HG02943 (cell line): ENCODE data around the gene APOL6.
"Not testable (repeated sequence)": the region's sequence is repeated elsewhere in the genome, so short reads cannot be mapped to it uniquely, and the experiment has no call there.

ENCODE experiments used
- ATAC-seq: cut with Tn5 transposase; IDR thresholded peaks from one replicate; pipeline ENCODE4 v1.9.1; 2021; ENCODE audit warnings: mild to moderate bottlenecking, low read depth, moderate library complexity; ENCODE audit not compliant: unreplicated experiment

The APOL6 gene

DNA sequence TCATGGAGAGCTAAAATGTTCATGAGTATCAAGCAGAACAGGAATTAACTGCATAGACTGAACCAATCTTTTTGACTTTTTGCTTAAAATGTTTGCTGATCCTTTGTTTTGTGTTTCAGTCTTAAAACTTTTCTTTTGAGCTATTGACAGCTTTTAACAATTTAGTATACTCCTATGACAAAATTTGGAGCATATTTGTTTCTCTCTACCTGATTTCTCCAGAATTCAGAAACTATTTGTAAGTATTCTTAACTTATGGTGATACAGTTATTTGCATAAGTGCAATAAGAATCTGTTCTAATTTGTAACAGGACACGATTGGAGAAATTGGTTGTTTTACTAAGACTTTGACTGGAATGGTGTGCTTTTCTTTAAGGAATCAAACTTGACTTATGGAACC, 18.5 kb downstream of the APOL6 start:
- not testable (repeated sequence) for ATAC-seq

DNA sequence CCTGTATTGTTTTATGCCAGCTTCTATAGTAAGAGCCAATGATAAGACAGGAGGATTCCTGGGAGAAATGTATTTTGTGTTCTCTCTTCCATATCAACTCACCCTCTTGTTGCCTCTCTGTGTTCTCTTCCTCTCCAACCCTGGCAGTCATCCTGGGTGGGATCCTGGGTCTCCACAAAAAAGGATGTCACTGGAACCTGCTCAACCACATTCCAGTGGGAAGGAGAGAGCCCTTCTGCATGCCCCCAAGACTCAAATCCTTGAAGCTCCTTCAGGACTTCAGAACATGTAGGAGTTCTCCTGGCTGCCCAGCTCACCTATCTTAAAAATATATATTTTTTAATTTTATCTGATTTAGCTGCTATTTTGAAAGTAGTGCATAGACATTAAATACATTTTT, 26.1 kb downstream of the APOL6 start:
- no peak for ATAC-seq

DNA sequence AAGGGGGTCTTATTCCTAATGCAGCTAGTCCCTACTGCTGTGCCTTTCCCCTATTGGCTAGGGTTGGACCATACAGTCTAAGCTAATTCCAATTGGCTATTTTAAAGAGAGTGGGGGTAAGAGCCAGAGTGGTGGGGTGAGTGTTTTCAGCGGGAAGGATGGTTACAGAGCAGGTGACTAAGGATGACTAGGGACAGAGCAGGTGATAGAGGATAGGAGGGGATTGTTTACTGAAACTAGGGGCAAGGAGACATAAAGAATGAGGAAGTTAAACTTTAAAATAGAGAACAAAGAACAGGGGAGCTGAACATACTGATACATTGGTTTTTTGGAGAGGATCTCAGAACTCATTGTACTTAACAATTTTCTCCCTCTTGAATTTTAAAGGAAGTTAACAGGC, 27.8 kb downstream of the APOL6 start:
- ATAC-seq, result not testable (repeated sequence)

DNA sequence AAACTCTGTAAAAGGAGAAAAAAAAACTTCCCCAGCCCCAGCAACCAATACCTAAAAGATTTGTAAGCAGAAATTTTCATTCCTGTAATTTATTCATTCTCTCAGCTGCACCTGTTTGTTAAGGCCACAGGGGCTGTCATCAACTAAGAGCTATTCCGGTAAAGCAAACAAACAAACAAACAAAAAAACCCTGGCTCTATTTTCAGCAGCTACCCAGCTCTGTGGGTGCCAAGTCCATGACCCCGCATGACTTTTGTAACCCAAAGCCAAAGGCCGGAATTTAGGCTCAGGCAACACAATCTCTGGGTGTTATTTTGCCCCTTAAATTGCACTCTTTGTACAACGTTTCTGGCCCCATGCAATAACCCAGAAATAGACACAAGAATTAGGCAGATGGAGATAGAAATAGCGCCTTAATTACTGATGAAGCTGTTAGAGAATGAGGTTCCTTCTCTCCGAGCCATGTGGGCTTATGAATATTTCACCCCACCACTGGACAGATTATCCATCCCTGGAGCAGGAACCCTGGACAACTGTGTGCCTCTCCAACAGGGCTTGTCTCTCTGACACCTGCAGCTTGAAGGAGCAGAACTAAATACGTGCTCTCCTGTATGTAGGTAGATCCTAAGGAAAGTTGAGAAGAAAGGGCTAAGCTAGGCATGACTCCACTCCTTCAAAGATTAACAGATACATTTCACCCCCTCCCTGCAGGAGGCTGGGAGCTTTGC, 29.4 kb downstream of the APOL6 start:
- ATAC-seq, result no peak

DNA sequence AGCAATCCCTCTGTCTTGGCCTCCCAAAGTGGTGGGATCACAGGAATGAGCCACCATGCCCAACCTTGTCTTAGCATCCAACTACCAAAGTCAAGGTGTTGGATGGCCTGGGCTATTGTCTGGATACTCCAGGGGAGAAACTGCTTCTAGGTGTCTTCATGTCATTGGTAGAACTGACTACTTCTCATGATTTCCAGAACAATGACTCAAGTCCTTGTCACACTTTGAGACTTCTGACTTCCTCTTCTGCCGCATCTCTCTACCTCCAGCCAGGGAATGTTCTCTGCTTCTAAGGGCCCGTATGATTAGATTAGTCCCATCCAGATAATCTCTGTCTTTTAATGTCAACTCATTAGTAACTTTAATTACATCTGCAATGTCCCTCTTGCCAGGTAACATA, 30.6 kb downstream of the APOL6 start:
- no peak for ATAC-seq

DNA sequence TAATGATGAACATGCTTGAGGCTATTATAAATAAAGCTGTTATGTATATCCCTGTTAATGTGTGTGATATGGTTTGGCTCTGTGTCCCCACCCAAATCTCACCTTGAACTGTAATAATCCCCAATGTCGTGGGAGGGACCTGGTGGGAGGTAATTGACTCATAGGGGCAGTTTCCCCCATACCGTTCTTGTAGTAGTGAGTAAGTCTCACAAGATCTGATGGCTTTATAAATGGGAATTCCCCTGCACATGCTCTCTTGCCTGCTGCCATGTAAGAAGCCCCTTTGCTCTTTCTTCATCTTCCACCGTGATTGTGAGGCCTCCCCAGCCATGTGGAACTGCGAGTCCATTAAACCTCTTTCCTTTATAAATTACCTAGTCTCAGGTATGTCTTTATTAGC, 31.2 kb downstream of the APOL6 start:
- not testable (repeated sequence) for ATAC-seq

- ATAC-seq, result no peak
These were observed 33.3 kb downstream of the APOL6 start for GRCh38 chr22:35681454-35682052.

DNA sequence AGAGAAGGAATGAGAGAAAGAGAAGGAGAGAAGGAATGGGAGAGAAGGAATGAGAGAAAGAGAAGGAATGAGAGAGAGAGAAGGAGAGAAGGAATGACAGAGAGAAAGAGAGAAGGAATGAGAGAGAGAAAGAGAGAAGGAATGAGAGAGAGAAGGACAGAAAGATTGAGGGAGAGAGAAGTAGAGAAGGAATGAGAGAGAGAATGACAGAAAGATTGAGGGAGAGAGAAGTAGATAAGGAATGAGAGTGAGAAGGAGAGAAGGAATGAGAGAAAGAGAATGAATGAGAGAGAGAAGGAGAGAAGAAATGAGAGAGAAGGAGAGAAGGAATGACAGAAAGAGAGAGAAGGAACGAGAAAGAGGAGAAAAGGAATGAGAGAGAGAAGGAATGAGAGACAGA, 35.3 kb downstream of the APOL6 start:
- no peak for ATAC-seq

- no peak for ATAC-seq
These were observed 36.0 kb downstream of the APOL6 start for GRCh38 chr22:35684270-35684700.

GRCh38 chr22:35684732-35685131, 36.5 kb downstream of the APOL6 start:
- ATAC-seq, result no peak

- no peak for ATAC-seq
These were observed 37.5 kb downstream of the APOL6 start for GRCh38 chr22:35685731-35686130.

GRCh38 chr22:35686298-35686697, 38.1 kb downstream of the APOL6 start:
- ATAC-seq, result no peak

DNA sequence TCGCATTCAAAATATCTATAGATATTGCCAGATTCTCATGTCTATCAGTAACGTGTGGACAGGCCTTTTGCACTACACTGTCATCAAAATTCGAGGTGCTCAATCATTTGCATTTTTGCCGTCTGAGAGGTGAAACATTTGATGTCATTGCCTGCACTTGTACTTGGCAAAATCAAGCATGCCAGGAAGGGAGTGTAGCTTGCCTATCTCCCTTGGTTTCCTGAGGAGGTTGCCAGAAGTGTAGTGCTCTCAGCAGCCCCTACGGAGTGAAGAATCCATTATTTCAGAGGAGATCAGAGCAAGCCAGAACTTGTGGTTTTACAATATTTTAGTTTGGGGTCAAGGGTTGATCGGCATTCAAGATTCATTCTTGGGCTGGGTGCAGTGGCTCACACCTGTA, 39.2 kb downstream of the APOL6 start:
- ATAC-seq, result no peak

GRCh38 chr22:35688913-35689675, 40.8 kb downstream of the APOL6 start:
- ATAC-seq, result no peak

DNA sequence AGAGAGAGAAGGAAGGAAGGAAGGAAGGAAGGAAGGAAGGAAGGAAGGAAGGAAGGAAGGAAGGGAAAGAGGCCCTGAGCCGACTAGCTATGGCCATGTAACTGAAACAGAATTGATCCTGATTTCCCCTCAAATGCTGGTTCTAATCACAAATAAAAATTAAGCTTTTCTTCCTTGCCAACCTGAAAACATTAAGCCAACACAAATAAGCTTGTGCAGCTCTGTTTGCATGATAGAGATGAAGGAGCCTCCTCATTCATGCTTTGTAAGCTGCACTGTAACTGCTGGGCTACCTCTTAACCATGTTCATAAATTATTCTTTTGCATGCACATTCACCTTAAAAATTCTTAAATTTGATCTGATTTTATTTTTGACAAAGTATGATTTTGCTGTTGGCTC, 41.8 kb downstream of the APOL6 start:
- ATAC-seq, result no peak

- ATAC-seq, result no peak
These were observed 47.0 kb downstream of the APOL6 start for GRCh38 chr22:35695202-35695601.

- no peak for ATAC-seq
These were observed 48.9 kb downstream of the APOL6 start for GRCh38 chr22:35697142-35697541.

GRCh38 chr22:35699852-35700251, 51.6 kb downstream of the APOL6 start:
- ATAC-seq, result not testable (repeated sequence)

- no peak for ATAC-seq
These were observed 55.8 kb downstream of the APOL6 start for GRCh38 chr22:35703861-35704584.

DNA sequence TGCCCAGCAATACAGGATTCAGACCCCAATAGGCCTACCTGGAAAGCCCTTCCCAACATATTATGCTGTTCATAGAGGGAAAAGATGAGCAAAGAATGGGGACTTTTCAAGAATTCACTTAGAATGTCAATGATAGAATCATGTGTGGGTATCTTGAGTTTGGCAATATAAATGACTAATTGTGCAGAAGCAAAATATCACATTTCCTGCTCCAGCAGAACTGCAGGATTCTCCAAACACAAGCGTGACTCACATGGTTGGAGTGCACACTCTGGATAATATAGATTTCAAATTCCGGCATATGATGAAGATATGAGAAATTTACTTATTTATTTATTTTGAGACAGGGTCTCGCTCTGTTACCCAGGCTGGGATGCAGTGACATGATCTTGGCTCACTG, 56.9 kb downstream of the APOL6 start:
- ATAC-seq, result no peak

DNA sequence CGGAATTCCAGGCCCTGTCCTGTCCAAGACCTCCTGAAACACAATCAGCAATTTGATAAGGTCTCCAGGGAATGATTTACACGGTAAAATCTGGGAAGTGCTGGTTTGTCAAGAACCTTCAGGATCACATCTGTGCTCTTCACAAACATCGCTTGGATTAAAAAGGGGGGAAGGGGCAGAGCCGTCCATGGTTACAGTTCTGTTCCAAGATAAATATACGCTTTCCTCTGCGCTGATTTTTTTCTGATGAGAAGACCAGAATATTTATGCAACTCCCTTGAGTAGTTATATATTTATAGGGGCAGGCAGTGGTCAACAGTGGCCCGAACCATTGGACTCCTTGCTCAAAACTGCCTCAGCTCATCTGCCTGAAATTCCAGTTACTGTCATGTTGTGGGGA, 60.2 kb downstream of the APOL6 start:
- no peak for ATAC-seq
